GM18505 (cell line): ENCODE measurements around the gene ITIH2.
"Not testable (repeated sequence)": the region's sequence is repeated elsewhere in the genome, so short reads cannot be mapped to it uniquely, and the experiment has no call there.

Source experiments
- ATAC-seq: cut with Tn5 transposase; IDR thresholded peaks from one replicate; pipeline ENCODE4 v1.9.1; 2021; ENCODE audit not compliant: unreplicated experiment
- POLR2A ChIP-seq: IDR thresholded peaks from 4 replicates; pipeline ENCODE4 v1.6.1; 2011; ENCODE audit warnings: borderline replicate concordance; ENCODE audit not compliant: insufficient read depth, insufficient read length; ENCODE audit errors: extremely low read depth

Gene ITIH2

DNA sequence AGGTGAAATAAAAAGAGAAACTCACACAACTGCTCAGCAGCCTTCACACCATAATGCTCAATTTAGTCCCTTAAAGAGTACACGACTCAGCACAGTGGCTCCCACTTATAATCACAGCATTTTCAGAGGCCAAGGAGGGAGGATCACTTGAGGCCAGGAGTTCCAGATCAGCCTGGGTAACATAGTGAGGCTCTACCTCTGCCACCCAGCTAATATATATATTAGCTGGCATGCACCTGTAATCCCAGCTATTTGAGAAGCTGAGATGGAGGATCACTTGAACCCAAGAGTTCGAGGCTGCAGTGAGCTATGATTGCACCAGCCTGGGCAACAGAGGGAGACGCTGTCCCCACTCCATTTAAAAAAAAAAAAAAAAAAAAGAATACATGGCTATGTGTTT lies 2.2 kb downstream of the ITIH2 start:
- ATAC-seq, result no peak
- no peak for TF ChIP-seq POLR2A

GRCh38 chr10:7706534-7707073 lies 3.5 kb downstream of the ITIH2 start:
- ATAC-seq, result no peak

DNA sequence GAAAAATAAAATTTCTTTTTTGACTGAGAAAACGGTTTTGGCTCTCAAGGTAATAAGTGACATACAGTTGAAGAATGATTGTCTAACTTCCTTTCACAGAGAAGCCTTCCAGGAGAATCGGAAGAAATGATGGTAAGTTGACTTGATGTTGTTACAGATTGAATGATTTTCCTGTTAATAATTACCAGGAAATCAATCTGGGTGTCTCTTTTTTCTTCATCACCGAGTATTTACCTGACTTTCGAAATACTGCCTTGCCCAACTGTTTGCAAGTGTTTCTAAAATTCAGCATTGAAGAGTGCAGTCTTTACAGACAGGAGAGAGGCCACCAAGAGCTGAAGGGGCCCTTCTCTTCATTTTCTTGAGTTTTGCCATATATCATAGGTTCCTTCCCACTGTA lies 4.0 kb downstream of the ITIH2 start:
- ATAC-seq, result no peak
- TF ChIP-seq POLR2A, result no peak

More at GRCh38 chr10:7706534-7707073, 3.5 kb downstream of the ITIH2 start:
- TF ChIP-seq POLR2A, result no peak

GRCh38 chr10:7707858-7708622 lies 4.9 kb downstream of the ITIH2 start:
- no peak for TF ChIP-seq POLR2A
- no peak for ATAC-seq

DNA sequence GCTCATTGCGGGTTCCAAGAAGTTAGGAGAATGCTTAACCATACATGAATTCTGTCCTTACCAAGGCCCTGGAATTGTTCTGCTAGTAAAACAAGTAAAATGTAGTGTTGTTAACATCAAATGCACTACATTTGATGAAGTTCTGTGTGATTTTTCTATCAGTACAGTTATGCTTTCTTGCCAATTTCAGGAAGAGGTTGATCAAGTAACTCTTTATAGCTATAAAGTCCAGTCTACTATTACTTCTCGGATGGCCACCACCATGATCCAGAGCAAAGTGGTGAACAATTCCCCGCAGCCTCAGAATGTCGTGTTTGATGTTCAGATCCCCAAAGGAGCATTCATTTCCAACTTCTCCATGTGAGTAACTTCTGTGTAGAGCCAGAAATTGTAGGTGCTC lies 5.7 kb downstream of the ITIH2 start:
- ATAC-seq, result no peak
- TF ChIP-seq POLR2A, result no peak

DNA sequence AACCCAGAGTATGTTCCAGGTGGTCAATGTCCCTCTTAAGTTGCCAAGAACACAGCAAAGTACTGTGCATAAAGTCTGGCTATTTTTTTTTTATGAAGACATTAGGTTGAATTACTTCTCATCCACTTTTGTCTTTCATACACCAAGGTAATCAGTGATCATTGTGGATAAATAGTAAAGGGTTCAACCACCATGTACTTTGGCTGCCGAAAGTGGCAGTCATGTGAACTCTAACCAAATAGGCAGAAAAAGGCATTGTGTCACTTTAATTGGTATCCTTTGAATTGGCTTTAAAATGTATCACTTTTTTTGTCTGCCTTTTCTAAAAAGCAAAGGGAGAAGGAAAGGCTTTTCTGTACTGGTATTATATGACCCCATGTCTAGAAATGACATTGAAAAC lies 7.3 kb downstream of the ITIH2 start:
- no peak for TF ChIP-seq POLR2A
- ATAC-seq, result no peak

- not testable (repeated sequence) for ATAC-seq
Measured at GRCh38 chr10:7711075-7711474, 8.0 kb downstream of the ITIH2 start.

- ATAC-seq, result no peak
- TF ChIP-seq POLR2A, result no peak
Measured at GRCh38 chr10:7715515-7715914, 12.4 kb downstream of the ITIH2 start.

GRCh38 chr10:7717767-7718166 lies 14.7 kb downstream of the ITIH2 start:
- no peak for TF ChIP-seq POLR2A
- ATAC-seq, result no peak

- TF ChIP-seq POLR2A, result no peak
- ATAC-seq, result no peak
Measured at GRCh38 chr10:7718685-7719084, 15.6 kb downstream of the ITIH2 start.

GRCh38 chr10:7720478-7720877 lies 17.4 kb downstream of the ITIH2 start:
- no peak for ATAC-seq
- no peak for TF ChIP-seq POLR2A

DNA sequence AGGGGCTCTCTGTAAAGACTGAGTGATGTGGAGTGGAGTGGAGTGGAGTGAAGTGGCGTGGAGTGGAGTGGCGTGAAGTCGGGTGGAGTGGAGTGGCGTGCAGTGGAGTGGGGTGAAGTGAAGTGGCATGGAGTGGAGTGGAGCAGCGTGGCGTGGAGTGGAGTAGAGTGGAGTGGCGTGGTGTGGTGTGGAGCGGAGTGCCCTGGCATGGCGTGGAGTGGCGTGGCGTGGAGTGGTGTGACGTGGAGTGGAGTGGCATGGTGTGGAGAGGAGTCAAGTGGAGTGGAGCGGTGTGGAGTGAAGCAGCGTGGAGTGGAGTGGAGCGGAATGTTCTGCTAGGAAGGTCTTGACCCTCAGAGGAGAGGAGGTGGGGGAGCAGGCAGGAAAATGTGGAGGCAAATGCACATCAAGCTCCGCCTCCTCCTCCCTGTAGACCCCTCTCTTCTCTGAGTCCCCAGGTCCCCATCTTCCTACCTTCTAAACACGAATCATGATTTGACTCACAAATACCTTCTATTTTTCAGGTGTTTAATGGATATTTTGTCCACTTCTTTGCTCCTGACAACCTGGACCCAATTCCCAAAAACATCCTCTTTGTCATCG lies 19.9 kb downstream of the ITIH2 start:
- no peak for ATAC-seq
- no peak for TF ChIP-seq POLR2A

GRCh38 chr10:7734821-7735220 lies 31.7 kb downstream of the ITIH2 start:
- TF ChIP-seq POLR2A, result no peak
- ATAC-seq, result no peak

- TF ChIP-seq POLR2A, result no peak
- ATAC-seq, result no peak
Measured at GRCh38 chr10:7738536-7739407, 35.7 kb downstream of the ITIH2 start.

DNA sequence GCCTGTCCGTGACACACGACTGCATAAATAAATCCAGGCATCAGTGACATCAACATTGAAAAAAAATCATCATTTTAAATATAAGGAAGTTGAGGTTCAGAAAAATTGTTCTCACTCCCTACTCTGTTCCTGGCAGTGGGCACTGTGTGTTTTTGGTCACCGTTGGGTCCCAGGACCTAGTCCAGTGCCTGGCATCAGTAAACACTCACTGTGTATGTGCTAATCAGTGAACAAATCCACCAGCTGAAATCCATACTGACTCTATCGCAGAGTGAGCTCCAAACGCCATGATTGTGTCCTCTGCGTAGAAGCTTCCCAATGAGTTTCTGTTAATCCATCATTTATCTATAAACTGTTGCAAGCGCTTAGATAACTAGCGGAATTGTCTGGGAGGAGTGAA lies 41.2 kb downstream of the ITIH2 start:
- no peak for TF ChIP-seq POLR2A
- ATAC-seq, result no peak

DNA sequence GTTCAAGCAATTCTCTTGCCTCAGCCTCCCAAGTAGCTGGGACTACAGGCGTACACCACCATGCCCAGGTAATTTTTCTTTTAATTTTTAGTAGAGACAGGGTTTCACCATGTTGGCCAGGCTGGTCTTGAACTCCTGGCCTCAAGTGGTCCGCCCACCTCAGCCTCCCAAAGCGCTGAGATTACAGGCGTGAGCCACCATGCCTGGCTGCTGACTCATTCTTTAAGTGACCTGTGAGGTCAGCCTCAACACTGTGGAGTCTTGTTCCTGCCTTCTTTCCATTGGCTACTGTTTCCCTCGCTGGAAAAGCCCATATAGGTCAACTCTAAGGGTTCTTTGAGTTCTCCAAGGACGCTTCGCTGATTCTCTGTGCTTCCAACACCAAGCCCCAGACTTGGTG lies 45.5 kb downstream of the ITIH2 start:
- ATAC-seq, result not testable (repeated sequence)
